Measurements from ENCODE around the gene KRT7.
"Not testable (repeated sequence)": the region's sequence is repeated elsewhere in the genome, so short reads cannot be mapped to it uniquely, and the experiment has no call there.

Gene KRT7

DNA sequence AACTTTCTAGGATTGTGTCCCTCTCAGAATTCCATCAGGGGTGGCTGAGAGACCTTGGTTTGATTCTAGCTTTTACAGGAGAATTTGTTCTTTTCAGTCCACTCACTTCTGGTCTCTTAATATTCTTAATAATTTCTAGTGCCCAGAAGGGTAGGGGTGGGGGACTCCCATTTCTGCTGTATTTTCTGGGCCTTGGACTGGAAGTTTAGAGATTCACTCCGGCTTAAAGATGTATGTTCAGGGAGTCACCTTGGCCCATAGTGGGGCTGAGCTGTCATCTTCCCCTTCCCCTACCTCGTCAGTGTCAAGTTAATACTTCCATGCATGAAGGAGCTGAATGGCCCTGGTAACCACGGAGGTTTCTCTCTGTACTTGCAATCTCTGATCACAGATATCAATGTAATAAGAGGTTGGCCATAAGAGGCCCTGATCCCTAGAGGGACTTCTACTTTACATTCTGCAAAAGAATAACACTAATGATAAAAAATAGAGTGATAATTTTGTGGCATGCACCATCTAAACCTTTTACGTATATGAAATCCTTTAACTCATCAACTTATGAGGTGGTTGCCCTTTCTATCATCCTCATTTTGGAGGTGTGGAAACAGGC lies 51.6 kb downstream of the KRT7 start:
- H3K4me2 ChIP-seq (ENCODE audit: low read length): no peak overlapping the region
- H3K4ac ChIP-seq (ENCODE audit: low read depth, low read length): no peak overlapping the region
- no peak for DNase-seq
- no peak overlapping the region for H2BK120ac ChIP-seq (ENCODE audit: low read depth, low read length)
- H3K9ac ChIP-seq (ENCODE audit: low read length): no peak overlapping the region
- no peak overlapping the region for H3K4me3 ChIP-seq (ENCODE audit: low read length)
- no peaks in the 10 kb centered on the region for H3K27me3 ChIP-seq (ENCODE audit: insufficient read depth, low read length, poor library complexity)
- no peaks in the 10 kb centered on the region for H3K36me3 ChIP-seq (ENCODE audit: control insufficient read depth, insufficient read depth, low read length)
- H3K56ac ChIP-seq (ENCODE audit: low read length): no peak overlapping the region
- no CpG with 5 or more reads among the region's 4 CpGs for WGBS (ENCODE audit: extremely low coverage, insufficient coverage, low lambda C conversion rate)
- H3K27ac ChIP-seq (ENCODE audit: low read depth, low read length): no peak overlapping the region
- no peaks in the 10 kb centered on the region for H3K79me1 ChIP-seq (ENCODE audit: low read length)
- H4K5ac ChIP-seq (ENCODE audit: low read length): no peak overlapping the region
- H3K4me1 ChIP-seq (ENCODE audit: control insufficient read depth, low read depth, low read length): no peaks in the 10 kb centered on the region
- no peak overlapping the region for H2BK15ac ChIP-seq (replicated peaks; ENCODE audit: low read depth)
- H3K23ac ChIP-seq (ENCODE audit: low read length): no peak overlapping the region
- no peak overlapping the region for H2BK5ac ChIP-seq (ENCODE audit: low read length)
- no peak overlapping the region for H3K18ac ChIP-seq (ENCODE audit: low read length)
- H4K8ac ChIP-seq (ENCODE audit: low read depth, low read length): no peak overlapping the region
- no peaks in the 10 kb centered on the region for H3K79me2 ChIP-seq (ENCODE audit: control insufficient read depth, insufficient read depth, low read length)
- H2AK5ac ChIP-seq (ENCODE audit: low read length): no peak overlapping the region

DNA sequence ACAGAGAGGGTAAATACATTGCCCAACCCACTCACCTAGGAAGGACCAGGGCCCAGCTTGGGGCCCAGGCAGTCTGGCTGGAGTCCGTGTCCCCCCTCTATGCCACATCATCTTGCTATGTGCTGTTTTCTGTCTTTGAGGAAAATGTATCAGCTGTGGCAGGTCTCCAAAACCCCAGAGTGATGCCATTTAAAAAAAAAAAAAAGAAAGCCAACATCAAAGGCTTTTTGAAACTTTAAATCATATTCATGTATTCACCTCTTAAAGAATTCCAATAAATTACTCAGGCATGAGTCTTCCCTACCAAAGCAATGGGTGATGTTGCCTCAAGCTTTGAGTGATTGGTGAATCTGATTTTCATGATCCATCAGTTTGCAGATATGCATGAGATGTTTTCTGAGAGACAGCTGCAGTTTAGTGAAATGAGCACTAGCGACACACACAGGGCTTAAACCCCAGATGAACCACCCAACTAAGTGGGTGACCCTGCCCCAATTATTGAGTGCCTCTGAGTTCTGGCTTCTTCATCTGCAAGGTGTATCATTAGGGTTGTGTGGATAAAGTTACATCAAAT lies 52.2 kb downstream of the KRT7 start:
- no peaks in the 10 kb centered on the region for H3K27me3 ChIP-seq (ENCODE audit: insufficient read depth, low read length, poor library complexity)
- no CpG with 5 or more reads among the region's 2 CpGs for WGBS (ENCODE audit: extremely low coverage, insufficient coverage, low lambda C conversion rate)
- H2AK5ac ChIP-seq (ENCODE audit: low read length): no peak overlapping the region
- no peak overlapping the region for H2BK120ac ChIP-seq (ENCODE audit: low read depth, low read length)
- H3K79me1 ChIP-seq (ENCODE audit: low read length): no peaks in the 10 kb centered on the region
- H2BK5ac ChIP-seq (ENCODE audit: low read length): no peak overlapping the region
- H3K4ac ChIP-seq (ENCODE audit: low read depth, low read length): no peak overlapping the region
- no peak for DNase-seq
- no peaks in the 10 kb centered on the region for H3K4me1 ChIP-seq (ENCODE audit: control insufficient read depth, low read depth, low read length)
- no peak overlapping the region for H2BK15ac ChIP-seq (replicated peaks; ENCODE audit: low read depth)
- H3K56ac ChIP-seq (ENCODE audit: low read length): no peak overlapping the region
- H3K4me3 ChIP-seq (ENCODE audit: low read length): no peak overlapping the region
- H4K5ac ChIP-seq (ENCODE audit: low read length): no peak overlapping the region
- no peak overlapping the region for H3K23ac ChIP-seq (ENCODE audit: low read length)
- no peak overlapping the region for H4K8ac ChIP-seq (ENCODE audit: low read depth, low read length)
- no peaks in the 10 kb centered on the region for H3K36me3 ChIP-seq (ENCODE audit: control insufficient read depth, insufficient read depth, low read length)
- no peak overlapping the region for H3K9ac ChIP-seq (ENCODE audit: low read length)
- no peak overlapping the region for H3K27ac ChIP-seq (ENCODE audit: low read depth, low read length)
- H3K18ac ChIP-seq (ENCODE audit: low read length): no peak overlapping the region
- no peak overlapping the region for H3K4me2 ChIP-seq (ENCODE audit: low read length)
- H3K79me2 ChIP-seq (ENCODE audit: control insufficient read depth, insufficient read depth, low read length): no peaks in the 10 kb centered on the region

DNA sequence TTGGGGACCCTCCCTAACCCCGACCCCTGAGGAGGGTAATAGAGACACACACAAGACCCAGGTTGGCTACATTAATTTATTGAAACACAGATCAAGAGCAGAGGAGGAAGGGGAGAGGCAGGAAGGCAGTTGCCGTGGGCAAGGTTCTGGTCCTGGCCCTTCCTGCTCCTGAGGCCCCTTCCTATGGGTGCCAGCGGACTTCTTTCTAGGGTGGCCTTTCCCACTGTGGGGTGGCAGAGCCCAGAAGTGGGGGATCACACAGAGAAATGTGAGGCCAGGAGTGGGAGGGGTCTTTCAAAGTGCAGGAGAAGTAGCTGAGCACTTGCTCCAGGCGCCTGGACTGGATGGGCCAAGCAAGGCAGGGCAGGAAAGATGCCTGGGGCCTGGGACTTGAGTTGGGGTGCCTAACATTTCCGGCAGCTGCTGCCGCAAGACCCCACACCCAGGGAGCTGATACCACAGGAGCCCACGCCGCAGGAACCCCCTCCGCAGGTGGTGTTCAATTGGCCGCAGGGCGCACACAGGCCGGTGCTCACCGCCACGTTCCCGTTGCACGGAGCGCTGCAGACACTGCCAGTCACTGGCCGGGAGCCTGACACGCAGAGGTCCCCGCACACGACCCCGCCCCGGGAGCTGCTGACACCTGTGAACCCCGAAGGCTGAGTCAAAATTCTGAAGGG lies 52.9 kb downstream of the KRT7 start:
- Histone ChIP-seq H4K5ac (ENCODE audit: low read length) (no peak overlapping the region), H3K4me3 (ENCODE audit: low read length) (no peak overlapping the region), H2AK5ac (ENCODE audit: low read length) (no peak overlapping the region), H3K27me3 (ENCODE audit: insufficient read depth, low read length, poor library complexity) (no peaks in the 10 kb centered on the region), H3K4me2 (ENCODE audit: low read length) (no peak overlapping the region), H3K4me1 (ENCODE audit: control insufficient read depth, low read depth, low read length) (no peaks in the 10 kb centered on the region), H2BK120ac (ENCODE audit: low read depth, low read length) (no peak overlapping the region), H2BK5ac (ENCODE audit: low read length) (no peak overlapping the region), H3K27ac (ENCODE audit: low read depth, low read length) (no peak overlapping the region), H3K36me3 (ENCODE audit: control insufficient read depth, insufficient read depth, low read length) (no peaks in the 10 kb centered on the region), H3K79me1 (ENCODE audit: low read length) (no peaks in the 10 kb centered on the region), H3K18ac (ENCODE audit: low read length) (no peak overlapping the region), H3K79me2 (ENCODE audit: control insufficient read depth, insufficient read depth, low read length) (no peaks in the 10 kb centered on the region), H4K8ac (ENCODE audit: low read depth, low read length) (no peak overlapping the region), H3K4ac (ENCODE audit: low read depth, low read length) (no peak overlapping the region), H3K23ac (ENCODE audit: low read length) (no peak overlapping the region), H3K56ac (ENCODE audit: low read length) (no peak overlapping the region), H2BK15ac (replicated peaks; ENCODE audit: low read depth) (no peak overlapping the region), H3K9ac (ENCODE audit: low read length) (no peak overlapping the region)
- DNase-seq: no peak
- WGBS (ENCODE audit: extremely low coverage, insufficient coverage, low lambda C conversion rate): no CpG with 5 or more reads among the region's 24 CpGs

DNA sequence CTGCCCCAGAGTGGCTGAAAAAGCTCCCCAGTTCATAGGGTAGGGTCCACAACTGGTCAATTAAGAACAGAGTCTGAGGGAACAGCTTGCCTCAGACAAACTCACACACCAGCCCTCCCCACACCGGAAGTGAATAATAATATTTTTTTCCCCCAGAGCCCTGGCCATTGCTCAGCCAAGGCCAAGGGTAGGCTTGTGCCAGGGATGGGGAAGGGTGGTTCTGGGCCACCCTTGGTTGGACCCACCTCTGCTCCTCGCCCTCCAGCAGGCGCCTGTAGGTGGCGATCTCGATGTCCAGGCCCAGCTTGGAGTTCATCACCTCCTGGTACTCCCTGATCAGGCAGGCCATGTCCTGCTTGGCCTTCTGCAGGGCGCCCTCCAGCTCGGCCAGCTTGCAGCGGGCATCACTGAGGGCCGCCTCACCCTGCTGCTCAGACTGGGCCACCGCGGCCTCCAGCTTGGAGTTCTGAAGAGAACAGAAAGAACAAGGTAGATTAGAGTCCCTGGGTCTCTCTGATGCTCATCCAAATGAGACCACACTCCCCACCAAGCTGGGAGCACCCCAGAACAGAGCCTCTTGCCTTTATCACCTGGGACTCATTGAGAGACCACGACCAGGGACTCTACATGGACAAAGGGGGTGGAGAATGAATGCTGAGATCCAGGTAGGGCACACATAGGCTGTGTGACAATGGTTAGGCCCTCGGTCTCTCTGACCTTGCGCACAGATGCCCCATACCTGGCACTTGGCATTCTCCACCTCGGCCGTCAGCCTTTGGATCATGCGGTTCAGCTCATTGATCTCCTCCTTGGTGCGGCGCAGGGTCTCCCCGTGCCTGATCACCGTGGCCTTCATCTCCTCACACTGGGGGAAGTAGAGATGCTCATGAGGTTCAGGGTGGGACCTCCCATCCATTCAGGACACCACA lies 54.1 kb downstream of the KRT7 start:
- not testable (repeated sequence) for H3K36me3 ChIP-seq (ENCODE audit: control insufficient read depth, insufficient read depth, low read length); H3K4me1 ChIP-seq (ENCODE audit: control insufficient read depth, low read depth, low read length); H3K79me1 ChIP-seq (ENCODE audit: low read length); H2BK5ac ChIP-seq (ENCODE audit: low read length); H3K4me2 ChIP-seq (ENCODE audit: low read length); H3K4ac ChIP-seq (ENCODE audit: low read depth, low read length); H3K27me3 ChIP-seq (ENCODE audit: insufficient read depth, low read length, poor library complexity); H3K79me2 ChIP-seq (ENCODE audit: control insufficient read depth, insufficient read depth, low read length); H3K4me3 ChIP-seq (ENCODE audit: low read length); H4K5ac ChIP-seq (ENCODE audit: low read length); H2AK5ac ChIP-seq (ENCODE audit: low read length); H3K18ac ChIP-seq (ENCODE audit: low read length); H3K27ac ChIP-seq (ENCODE audit: low read depth, low read length); H3K9ac ChIP-seq (ENCODE audit: low read length); H3K56ac ChIP-seq (ENCODE audit: low read length); H2BK120ac ChIP-seq (ENCODE audit: low read depth, low read length); H3K23ac ChIP-seq (ENCODE audit: low read length); DNase-seq; H4K8ac ChIP-seq (ENCODE audit: low read depth, low read length); H2BK15ac ChIP-seq (replicated peaks; ENCODE audit: low read depth)
- no CpG with 5 or more reads among the region's 21 CpGs for WGBS (ENCODE audit: extremely low coverage, insufficient coverage, low lambda C conversion rate)

DNA sequence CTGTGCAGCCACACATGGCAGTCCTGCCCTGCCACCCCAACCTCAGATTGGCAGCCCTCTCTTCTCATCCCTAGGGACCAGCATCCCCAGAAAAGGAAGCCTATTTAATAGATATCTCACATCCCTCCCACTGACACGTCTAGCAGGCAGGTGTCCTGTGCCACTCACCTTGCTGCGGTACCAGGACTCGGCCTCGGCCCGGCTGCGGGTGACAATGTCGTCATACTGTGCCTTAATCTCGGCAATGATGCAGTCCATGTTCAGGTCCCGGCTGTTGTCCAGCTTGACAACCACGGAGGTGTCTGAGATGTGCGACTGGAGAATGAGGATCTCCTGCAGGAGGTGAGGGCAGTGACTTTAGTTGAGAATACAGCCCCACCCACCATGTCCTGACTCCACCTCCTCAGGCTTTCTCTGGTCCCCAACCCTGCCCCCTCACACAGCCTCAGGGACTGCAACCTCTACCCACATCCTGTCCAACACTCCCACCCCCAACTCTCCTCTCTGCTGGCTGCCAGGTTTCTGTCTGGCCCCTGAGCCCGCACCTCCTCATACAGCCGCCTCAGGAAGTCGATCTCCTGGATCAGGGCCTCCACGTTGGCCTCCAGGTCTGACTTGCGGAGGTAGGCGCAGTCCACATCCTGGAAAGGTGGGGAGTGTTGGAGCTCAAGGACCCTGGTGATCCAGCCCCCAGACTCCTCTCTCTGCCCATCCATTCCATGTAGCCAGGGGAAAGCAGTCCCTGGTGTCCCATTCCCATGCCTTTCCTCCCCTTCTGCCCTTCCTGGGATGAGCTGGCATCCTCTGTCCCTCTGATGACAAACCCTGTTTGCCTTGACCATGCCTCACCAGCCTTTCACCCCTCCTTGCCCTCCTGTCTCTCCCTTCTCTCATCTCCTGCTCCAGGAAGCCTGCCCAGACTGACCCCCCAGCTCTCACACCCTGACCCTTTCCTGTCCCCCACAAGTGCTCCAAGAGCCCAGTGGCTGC lies 55.1 kb downstream of the KRT7 start:
- peak overlapping the region; percentile 7 for H3K56ac ChIP-seq (ENCODE audit: low read length)
- not testable (repeated sequence) for H2BK5ac ChIP-seq (ENCODE audit: low read length); H3K79me1 ChIP-seq (ENCODE audit: low read length); H4K8ac ChIP-seq (ENCODE audit: low read depth, low read length); H3K4me3 ChIP-seq (ENCODE audit: low read length); H3K4me1 ChIP-seq (ENCODE audit: control insufficient read depth, low read depth, low read length); H3K4ac ChIP-seq (ENCODE audit: low read depth, low read length); H2AK5ac ChIP-seq (ENCODE audit: low read length); H2BK120ac ChIP-seq (ENCODE audit: low read depth, low read length); H4K5ac ChIP-seq (ENCODE audit: low read length); H2BK15ac ChIP-seq (replicated peaks; ENCODE audit: low read depth); H3K23ac ChIP-seq (ENCODE audit: low read length); H3K9ac ChIP-seq (ENCODE audit: low read length); H3K79me2 ChIP-seq (ENCODE audit: control insufficient read depth, insufficient read depth, low read length); H3K27me3 ChIP-seq (ENCODE audit: insufficient read depth, low read length, poor library complexity); H3K27ac ChIP-seq (ENCODE audit: low read depth, low read length); H3K4me2 ChIP-seq (ENCODE audit: low read length); H3K18ac ChIP-seq (ENCODE audit: low read length); H3K36me3 ChIP-seq (ENCODE audit: control insufficient read depth, insufficient read depth, low read length)
- DNase-seq: peak; percentile 42
- no CpG with 5 or more reads among the region's 17 CpGs for WGBS (ENCODE audit: extremely low coverage, insufficient coverage, low lambda C conversion rate)

Data from mesendoderm (in vitro differentiated cells).